Suprapubic skin (tissue), 4 donors: ENCODE data around the gene PPA1. TPM values are rescaled to one million over a fixed set of nuclear protein-coding genes. Genes with fewer than 3 reads are reported as not detected.
A peak's percentile ranks its signal among the peaks of the same experiment; 100 is the strongest.

Experiments used
- DNase-seq, 2 donors: peaks; one replicate each; pipeline ENCODE4 v3.0.0-alpha.2; 2019; ENCODE audit warnings: low spot score in 2 of 2
- H3K27ac ChIP-seq: fragments of 200-600 bp; sonication (generic); one replicate; pipeline ENCODE4 v1.5.1; 2019
- H3K27me3 ChIP-seq: fragments of 200-600 bp; sonication (generic); one replicate; pipeline ENCODE4 v1.5.1; 2019
- H3K36me3 ChIP-seq: fragments of 200-600 bp; sonication (generic); one replicate; pipeline ENCODE4 v1.5.1; 2019
- H3K4me1 ChIP-seq: fragments of 200-600 bp; sonication (generic); one replicate; pipeline ENCODE4 v1.5.1; 2019
- H3K4me3 ChIP-seq: fragments of 200-600 bp; sonication (generic); one replicate; pipeline ENCODE4 v1.5.1; 2019; ENCODE audit warnings: mild to moderate bottlenecking
- H3K9me3 ChIP-seq: fragments of 200-600 bp; sonication (generic); one replicate; pipeline ENCODE4 v1.5.1; 2019
- CTCF ChIP-seq, 2 donors: fragments of 200-600 bp in 1 of 2; fragments of 450-650 bp in 1 of 2; sonication (generic) in 1 of 2; IDR thresholded peaks; one replicate each; pipeline ENCODE4 v1.5.1; 2016 to 2019; ENCODE audit warnings: antibody characterized with exemption in 2 of 2, mild to moderate bottlenecking in 1 of 2, moderate library complexity in 1 of 2
- EP300 ChIP-seq: sonication (generic); formaldehyde crosslinking; IDR thresholded peaks from one replicate; pipeline ENCODE4 v1.6.1; 2017; ENCODE audit warnings: antibody characterized with exemption
- POLR2A ChIP-seq, 2 donors: fragments of 450-650 bp; IDR thresholded peaks; one replicate each; pipeline ENCODE4 v1.6.1; 2017; ENCODE audit warnings: antibody characterized with exemption in 2 of 2, mild to moderate bottlenecking in 2 of 2, moderate library complexity in 2 of 2
- POLR2AphosphoS5 ChIP-seq, 3 donors: sonication (generic); formaldehyde crosslinking; IDR thresholded peaks; one replicate each; pipeline ENCODE4 v1.6.1; 2017; ENCODE audit warnings: antibody characterized with exemption in 3 of 3
- WGBS: methylation state at CpG from one replicate; pipeline ENCODE4 v1.1.5; 2018; 5-methylcytosine and 5-hydroxymethylcytosine counted together
- total RNA-seq, 4 donors: library from RNA; depleted of rRNA; stranded (reverse); fragments of >200 nt; gene quantifications; one replicate each; pipeline ENCODE4 v1.1.0, GENCODE V29; 2016

Gene PPA1
- total RNA-seq, 4 donors from 2014 or later = 61.5 to 137 (median 118) TPM

GRCh38 chr10:70169011-70169410 lies 64.2 kb downstream of the PPA1 start:
- DNase-seq = no peak
- peaks cover 39% of the 10 kb centered on the region for H3K4me1 ChIP-seq
- no peak overlapping the region for H3K27ac ChIP-seq
- peak overlapping the region; percentile 97 for H3K4me3 ChIP-seq
- H3K9me3 ChIP-seq = no peaks in the 10 kb centered on the region
- H3K36me3 ChIP-seq = no peaks in the 10 kb centered on the region
- TF ChIP-seq POLR2A (IDR thresholded peaks at IDR 0.05) = no peak
- no peak for TF ChIP-seq POLR2AphosphoS5 (IDR thresholded peaks at IDR 0.05)
- TF ChIP-seq CTCF (IDR thresholded peaks at IDR 0.05) = no peak
- TF ChIP-seq EP300 = no peak
- H3K27me3 ChIP-seq = no peaks in the 10 kb centered on the region
- WGBS = 16% methylated on average over 2 of the region's 2 CpGs

GRCh38 chr10:70167246-70167645 lies 66.0 kb downstream of the PPA1 start:
- TF ChIP-seq CTCF (IDR thresholded peaks at IDR 0.05) = no peak
- no peak for TF ChIP-seq POLR2A (IDR thresholded peaks at IDR 0.05)
- TF ChIP-seq EP300 = no peak
- no peak for TF ChIP-seq POLR2AphosphoS5 (IDR thresholded peaks at IDR 0.05)
- Histone ChIP-seq H3K4me3 (no peak overlapping the region), H3K4me1 (peaks cover 47% of the 10 kb centered on the region), H3K27me3 (no peaks in the 10 kb centered on the region), H3K9me3 (no peaks in the 10 kb centered on the region), H3K27ac (no peak overlapping the region), H3K36me3 (no peaks in the 10 kb centered on the region)
- WGBS = 79% methylated on average over 7 of the region's 7 CpGs
- no peak for DNase-seq

GRCh38 chr10:70166394-70166793 lies 66.8 kb downstream of the PPA1 start:
- Histone ChIP-seq H3K9me3 (no peaks in the 10 kb centered on the region), H3K4me3 (no peak overlapping the region), H3K4me1 (peaks cover 55% of the 10 kb centered on the region), H3K36me3 (peaks cover 2% of the 10 kb centered on the region), H3K27ac (no peak overlapping the region), H3K27me3 (no peaks in the 10 kb centered on the region)
- TF ChIP-seq CTCF (IDR thresholded peaks at IDR 0.05) (no peak), POLR2AphosphoS5 (IDR thresholded peaks at IDR 0.05) (no peak), POLR2A (IDR thresholded peaks at IDR 0.05) (no peak), EP300 (no peak)
- WGBS = 74% methylated on average over 3 of the region's 3 CpGs
- DNase-seq = no peak

GRCh38 chr10:70164163-70164562 lies 69.1 kb downstream of the PPA1 start:
- Histone ChIP-seq H3K27ac (no peak overlapping the region), H3K36me3 (peaks cover 20% of the 10 kb centered on the region), H3K27me3 (no peaks in the 10 kb centered on the region), H3K4me1 (peaks cover 51% of the 10 kb centered on the region), H3K4me3 (no peak overlapping the region), H3K9me3 (no peaks in the 10 kb centered on the region)
- 68% methylated on average over 3 of the region's 3 CpGs for WGBS
- no peak for DNase-seq
- TF ChIP-seq CTCF (IDR thresholded peaks at IDR 0.05) = no peak
- no peak for TF ChIP-seq POLR2A (IDR thresholded peaks at IDR 0.05)
- no peak for TF ChIP-seq EP300
- no peak for TF ChIP-seq POLR2AphosphoS5 (IDR thresholded peaks at IDR 0.05)

GRCh38 chr10:70163448-70163847 lies 69.8 kb downstream of the PPA1 start:
- 92% methylated on average over 4 of the region's 4 CpGs for WGBS
- H3K4me1 ChIP-seq = peaks cover 47% of the 10 kb centered on the region
- DNase-seq = no peak
- H3K4me3 ChIP-seq = no peak overlapping the region
- H3K36me3 ChIP-seq = peaks cover 24% of the 10 kb centered on the region
- TF ChIP-seq POLR2AphosphoS5 (IDR thresholded peaks at IDR 0.05) = no peak
- no peak for TF ChIP-seq CTCF (IDR thresholded peaks at IDR 0.05)
- no peak for TF ChIP-seq EP300
- no peak for TF ChIP-seq POLR2A (IDR thresholded peaks at IDR 0.05)
- H3K27me3 ChIP-seq = no peaks in the 10 kb centered on the region
- H3K9me3 ChIP-seq = no peaks in the 10 kb centered on the region
- no peak overlapping the region for H3K27ac ChIP-seq
